RCC 7860 (cell line): ENCODE measurements around the gene SFXN3.

Experiments
- DNase-seq: peaks from one replicate; pipeline ENCODE4 v3.0.0-alpha.2; 2015; ENCODE audit warnings: low spot score
- FAIRE-seq: peaks from 2 replicates; lab custom pipeline; 2012; peaks lifted over from hg19 to GRCh38; lab: Jason Lieb, UNC

Gene SFXN3

DNA sequence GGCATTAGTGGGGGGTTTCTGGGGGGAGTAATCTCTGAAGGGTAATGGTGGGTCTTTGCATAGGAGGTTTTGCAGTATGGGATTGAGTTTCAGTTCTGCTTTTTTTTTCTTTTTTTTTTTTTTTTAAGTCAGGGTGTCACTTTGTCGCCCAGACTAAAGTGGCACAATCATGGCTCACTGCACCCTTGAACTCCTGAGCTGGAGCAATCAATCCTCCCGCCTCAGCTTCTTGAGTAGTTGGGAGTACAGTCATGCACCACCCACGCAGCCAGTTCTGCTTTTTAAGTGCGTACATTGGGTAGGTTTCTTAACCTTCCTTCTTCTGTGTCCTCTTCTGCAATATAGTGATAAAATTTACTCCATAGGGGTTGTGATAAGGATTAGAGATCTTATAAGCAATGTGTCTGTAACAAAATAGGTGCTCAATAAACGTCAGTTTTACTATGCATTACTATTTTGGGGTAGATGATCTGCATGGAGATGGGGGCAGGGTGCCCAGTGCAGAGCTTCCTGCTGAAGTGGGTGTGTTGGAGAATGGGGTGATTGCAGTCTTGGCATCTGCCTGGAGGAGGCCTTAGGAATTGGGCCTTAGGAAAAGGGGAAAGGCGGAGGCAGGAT, 40.3 kb downstream of the SFXN3 start:
- no peak for FAIRE-seq

DNA sequence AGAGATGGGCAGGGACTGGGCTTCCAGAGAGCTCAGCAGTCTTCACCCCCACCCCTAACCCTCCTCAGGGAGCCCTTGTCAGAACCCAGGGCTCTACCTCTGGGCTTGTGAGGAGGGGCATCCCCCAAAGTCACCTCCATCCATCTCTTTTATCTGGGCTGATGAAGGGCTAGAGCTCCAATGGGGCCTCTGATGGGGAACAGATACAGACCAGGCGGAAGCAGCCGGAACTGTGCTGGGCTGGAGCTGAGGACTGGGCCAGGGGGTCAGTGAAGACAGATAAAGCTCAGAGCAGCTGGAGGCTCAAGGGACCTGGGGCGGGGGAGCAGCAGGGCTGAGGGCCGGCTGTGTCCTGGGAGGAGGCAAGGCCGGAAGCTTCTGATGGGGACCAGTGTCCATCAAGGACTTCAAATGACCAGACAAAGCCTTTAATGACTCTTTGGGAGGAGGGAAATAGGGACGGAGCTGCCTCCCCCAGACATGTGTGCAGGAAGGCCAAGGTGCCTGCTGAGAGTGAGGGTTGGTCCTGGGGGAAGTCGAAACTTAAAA, 40.9 kb downstream of the SFXN3 start:
- DNase-seq (no peak), FAIRE-seq (no peak)

More for the DNA sequence above, 40.3 kb downstream of the SFXN3 start:
- DNase-seq: no peak

DNA sequence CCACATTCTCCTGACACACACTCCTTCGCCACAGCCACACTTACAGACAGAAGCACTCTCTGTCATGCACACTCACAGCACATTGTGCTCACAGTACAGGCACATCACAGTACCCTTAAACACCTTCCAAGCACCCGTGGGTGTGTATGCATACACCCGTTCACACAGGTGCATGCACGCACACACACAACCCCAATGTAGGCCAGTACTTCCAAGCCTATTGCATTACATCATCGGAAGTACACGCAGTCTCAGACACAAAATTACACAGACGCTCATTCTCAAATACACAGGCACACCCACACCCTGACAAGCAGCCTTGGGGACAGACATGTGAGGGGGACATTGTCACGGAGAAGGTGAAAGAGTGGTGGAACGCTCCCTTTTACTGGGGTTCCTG, 41.9 kb downstream of the SFXN3 start:
- FAIRE-seq (no peak), DNase-seq (no peak)

DNA sequence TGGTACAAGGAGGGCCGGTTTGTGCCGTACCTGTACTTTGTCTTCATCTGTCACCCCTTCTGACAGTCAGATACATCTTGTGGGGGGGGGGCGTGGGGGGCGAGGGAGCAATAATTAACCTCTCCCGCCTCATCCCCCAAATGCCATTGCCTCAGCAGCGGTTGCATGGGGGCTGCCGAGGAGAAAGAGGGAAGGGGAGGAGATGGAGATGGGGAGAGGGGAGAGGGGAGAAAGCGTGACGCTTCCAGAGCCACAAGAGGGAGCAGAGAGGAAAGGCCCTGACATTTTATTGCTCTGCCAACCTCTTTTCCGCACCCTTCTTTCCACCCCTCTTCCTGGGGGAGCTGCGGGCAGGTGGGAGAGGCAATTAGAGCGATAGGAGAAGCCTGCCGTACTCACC, 42.6 kb downstream of the SFXN3 start:
- no peak for FAIRE-seq
- DNase-seq: no peak

DNA sequence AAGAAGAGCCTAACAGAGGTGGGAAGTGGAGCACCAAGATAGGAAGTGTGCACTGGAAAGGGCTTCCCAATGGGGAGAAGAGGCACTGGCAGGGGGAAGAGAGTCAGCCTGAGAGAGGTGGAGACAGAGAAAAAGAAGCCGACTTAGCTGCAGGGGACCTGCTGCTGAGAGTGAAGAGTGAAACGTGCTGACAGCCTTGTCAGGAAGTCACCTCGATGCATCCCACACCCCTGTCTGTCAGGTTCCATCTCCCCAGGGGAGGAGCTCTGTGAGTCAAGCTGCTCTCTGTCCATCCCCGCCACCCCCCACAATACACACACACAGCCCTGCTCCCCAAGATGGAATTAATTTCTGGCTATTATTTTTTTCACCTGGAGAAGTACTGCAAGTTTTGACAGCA, 44.7 kb downstream of the SFXN3 start:
- FAIRE-seq: no peak
- DNase-seq: no peak

DNA sequence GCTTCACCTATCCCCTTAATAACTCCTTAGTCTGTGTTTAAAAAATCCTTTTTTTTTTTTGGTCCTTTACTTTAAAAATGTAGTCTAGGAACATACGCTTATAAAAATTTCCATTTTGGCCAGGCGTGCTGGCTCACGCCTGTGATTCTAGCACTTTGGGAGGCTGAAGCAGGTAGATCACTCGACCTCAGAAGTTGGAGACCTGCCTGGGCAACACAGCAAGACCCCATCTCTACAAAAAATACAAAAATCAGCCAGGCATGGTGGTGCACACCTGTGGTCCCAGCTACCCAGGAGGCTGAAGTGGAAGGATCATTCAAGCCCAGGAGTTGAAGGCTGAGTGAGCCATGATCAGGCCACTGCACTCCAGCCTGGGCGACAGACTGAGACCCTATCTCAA, 45.6 kb downstream of the SFXN3 start:
- DNase-seq (no peak), FAIRE-seq (no peak)

DNA sequence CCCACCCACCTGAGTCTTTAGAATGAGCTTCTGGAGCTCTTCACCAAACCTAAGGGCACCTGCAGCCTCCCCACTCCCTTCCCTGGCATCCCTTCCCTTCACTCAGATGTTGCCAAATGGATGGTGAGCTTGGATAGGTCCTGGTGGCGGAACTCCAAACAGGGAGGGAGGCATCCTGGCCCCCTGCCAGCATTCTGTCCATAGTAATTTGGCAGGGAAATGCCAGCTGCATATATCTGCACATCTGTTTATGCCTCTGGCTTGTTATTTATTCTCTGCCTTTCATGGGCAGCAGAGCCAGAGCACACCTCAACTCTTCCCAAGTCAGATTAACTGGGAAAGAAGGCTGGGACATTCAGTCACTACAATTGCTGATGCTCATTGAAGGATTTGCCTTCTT, 48.8 kb downstream of the SFXN3 start:
- no peak for FAIRE-seq
- no peak for DNase-seq

DNA sequence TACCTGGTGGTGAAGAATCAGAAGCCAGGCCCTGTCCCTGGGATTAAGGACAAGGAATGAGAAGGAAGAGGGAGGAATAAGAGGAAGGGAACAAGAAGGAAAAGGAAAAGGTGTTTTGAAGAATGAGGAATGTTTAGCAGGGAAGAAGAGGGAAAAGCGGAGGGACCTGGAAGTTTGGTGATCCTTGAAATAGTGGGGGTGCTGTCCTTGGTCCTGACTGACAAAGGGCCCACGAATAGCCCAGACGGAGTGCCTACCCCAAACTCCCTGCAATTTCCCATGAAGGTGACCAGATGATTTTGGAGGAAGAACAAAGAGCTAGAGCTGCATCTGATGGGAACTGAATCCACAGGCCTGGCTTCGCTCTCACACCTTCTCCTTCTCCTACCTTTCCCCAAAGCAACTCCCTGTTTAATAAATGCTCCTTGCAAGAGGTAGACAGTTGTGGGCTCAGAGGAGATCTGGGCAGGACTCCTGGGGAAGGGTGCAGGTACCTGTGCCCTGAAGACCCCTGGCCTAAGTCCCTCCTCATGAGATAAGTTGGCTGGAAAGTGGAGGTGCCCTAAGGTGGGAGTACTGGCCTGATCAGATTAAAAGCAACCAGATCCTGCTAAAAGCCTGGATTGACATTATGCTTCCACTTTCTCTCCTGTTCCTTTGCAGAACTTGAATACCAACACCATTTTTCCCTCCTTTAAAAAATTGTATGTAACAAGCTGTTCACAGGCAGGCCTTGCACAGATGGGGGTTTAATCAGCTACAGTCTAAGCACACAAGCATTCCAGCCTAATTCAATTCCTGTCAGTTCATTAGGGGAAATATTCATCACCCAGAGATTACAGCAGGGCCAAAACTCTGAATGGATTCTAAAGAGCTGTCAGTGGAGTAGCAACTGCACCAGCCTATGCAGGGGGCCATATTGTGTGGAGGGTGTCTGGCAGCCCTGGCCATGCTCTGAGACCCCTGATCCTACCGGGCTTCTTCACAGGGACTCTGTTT, 50.2 kb downstream of the SFXN3 start:
- FAIRE-seq (no peak), DNase-seq (no peak)

DNA sequence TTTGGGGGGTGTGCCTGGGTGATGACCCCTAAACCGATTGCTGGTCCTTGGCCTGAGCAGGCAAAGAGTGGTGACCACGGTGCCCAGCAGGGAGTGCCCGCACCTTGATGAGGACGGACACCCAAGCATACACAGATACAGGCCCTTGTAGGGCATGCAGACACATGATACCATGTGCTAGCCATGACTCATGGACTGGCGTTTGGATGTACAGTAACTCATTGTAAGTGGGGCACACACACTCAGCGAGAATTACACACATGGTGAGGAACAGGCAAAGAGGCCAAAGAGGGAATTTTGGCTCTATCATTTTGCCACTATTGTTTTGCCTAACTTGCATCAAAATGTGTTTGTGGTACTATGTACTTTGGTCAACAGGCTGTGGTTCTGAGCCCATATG, 54.8 kb downstream of the SFXN3 start:
- no peak for FAIRE-seq
- no peak for DNase-seq

DNA sequence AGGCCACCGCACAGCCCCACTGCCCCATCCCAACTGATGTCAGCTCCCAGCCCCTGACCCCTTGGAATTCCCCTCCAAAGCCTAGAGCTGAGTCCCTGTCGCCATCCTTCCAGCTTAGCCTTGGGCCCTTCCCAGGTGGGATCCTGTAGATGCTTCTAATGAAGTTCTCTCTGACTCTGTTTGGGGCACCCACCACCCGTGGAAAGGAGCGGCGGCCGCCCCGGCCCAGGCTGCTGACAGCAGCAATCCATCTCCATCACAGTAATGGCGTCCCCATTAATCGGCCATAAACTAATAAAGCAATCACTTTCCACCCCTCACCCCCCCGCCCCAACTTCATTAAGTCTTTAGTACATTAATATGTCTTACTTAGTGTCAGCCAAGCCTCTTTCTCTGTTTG, 56.3 kb downstream of the SFXN3 start:
- FAIRE-seq: no peak
- no peak for DNase-seq

DNA sequence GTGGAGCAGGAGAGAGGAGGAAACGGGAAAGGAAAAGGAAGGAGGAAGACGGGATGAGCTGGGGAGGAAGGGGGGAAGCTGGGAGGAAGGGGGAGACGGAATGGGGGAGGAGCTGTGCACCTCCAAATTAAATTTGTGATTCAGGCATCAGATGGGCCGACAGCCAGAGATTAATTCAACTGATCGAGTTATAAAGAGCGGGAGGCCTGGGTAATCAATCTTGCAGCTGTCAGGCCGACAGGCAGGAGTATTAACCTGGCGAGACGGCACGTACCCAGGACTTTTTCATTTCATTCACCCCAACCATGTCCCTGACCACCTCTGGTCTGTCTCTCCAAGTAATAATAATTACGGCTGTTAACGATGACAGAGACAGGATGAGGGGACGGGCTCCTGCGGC, 56.9 kb downstream of the SFXN3 start:
- no peak for FAIRE-seq
- no peak for DNase-seq

DNA sequence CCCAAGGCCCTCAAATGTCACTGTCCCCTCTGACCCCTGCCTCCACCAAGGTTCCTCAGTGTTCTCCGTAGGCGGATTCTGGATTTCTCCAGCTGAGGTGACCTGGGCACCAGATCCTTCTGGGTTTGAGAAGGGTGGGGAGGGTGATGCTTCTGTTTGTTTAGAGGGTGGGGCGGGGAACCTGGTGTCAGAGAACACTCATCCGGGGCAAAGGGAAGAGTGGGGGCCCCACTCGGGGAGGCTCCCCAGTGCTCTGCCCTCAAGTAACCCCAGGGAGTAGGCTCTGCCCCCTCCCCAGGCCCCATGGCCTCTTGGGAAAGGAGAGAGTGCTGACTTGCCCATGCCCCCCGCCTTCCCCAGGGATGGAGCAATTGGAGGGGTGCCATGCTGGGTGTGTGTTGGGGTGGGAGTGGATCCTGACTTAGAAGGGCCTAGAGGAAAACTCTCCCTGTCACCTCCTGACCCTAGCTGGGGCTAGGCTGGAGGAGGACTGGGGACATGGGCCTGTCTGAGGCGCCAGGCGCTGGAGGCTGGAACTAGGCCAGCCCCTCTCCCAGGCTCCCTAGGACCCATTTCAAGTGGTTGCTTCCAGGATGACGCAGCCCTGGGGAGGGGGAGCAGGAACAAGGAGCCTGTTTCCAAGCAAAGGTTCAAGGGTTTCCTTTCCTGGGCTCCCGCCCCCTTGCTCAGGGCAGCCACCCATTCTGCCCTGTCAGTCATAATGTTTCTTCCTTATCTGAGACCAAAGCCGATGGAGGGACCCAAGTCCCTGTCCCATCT, 58.7 kb downstream of the SFXN3 start:
- no peak for FAIRE-seq
- DNase-seq: no peak

DNA sequence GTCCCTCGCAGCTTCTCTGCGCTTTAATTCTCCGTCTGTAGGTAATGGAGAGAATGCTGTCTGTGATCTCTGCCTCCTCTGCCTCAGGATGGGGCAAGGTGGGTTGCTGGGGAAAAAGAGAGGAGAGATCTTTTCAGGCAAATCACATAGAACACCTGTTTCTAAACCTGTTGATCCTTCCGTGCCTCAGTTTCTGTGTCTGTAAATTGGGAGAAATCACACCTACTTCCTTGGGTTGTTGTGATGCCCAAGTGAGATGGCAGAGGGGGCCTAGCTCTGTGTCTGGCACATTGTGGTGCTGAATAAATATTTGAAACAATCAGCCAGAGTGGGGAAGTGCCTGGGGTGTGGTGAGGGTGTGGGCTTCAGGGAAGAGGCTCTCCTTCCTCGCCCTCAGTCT, 59.6 kb downstream of the SFXN3 start:
- DNase-seq: no peak
- FAIRE-seq: no peak
